ENCODE measurements around the gene GGNBP2.
"Not testable (repeated sequence)": the region's sequence is repeated elsewhere in the genome, so short reads cannot be mapped to it uniquely, and the experiment has no call there.

Gene GGNBP2

DNA sequence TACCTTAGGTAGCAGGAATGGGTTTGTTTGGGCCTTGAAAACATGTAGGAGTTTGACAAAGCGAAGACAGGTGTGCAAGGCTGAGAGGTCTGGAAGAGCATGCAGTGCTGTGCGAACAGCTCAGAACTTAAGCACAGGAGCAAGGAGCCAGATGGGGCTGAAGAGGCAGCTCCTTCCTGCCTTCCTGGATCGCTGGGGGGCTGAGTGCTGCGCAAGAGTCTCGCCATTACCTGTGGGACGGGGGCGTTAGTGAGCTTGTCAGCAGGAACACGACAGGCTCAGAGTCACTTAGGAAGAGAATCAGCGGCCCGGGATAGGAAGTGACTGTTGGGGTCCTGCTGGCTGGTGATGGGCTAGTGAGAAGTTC, 56.2 kb downstream of the GGNBP2 start:
- DNase-seq (ENCODE audit: low read depth in 2 of 2): peak in 1 of 2 experiments; percentile 11

DNA sequence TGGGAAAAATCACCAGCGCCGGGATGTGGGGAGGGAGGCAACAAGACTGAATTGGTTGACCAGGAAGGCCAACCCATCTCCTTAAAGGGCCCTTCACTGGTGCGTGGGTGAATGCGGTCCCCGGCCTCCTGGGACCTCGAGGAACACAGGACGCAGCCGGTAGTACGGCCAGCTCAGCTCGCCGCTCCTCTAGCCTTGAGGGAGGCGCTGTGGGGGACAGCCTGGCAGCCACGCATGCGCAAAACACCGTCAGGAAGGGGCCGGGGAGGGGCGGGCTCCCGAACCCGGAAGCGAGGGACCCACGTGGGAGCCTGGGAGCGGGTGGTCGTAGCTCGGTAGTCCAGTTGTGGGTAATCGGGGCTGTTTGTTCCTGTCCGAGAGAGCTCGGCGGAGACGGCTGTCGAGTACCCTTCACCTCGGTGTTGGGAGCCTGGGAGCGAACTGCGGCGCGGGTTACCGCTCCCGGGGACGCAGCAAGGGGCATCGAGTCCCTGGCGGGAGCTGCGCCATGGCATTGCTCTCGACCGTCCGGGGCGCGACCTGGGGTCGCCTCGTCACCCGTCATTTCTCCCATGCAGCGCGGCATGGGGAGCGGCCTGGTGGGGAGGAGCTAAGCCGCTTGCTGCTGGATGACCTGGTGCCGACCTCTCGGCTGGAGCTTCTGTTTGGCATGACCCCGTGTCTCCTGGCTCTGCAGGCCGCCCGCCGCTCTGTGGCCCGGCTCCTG, 56.7 kb downstream of the GGNBP2 start, which contains the start of gene MRM1:
TSS of gene MRM1 (plus strand) at position 281 of the 727 bp plus-strand sequence. CDS start at position 509, 228 bp downstream.
- DNase-seq (ENCODE audit: low read depth in 2 of 2): peak; percentile 85 to 88

DNA sequence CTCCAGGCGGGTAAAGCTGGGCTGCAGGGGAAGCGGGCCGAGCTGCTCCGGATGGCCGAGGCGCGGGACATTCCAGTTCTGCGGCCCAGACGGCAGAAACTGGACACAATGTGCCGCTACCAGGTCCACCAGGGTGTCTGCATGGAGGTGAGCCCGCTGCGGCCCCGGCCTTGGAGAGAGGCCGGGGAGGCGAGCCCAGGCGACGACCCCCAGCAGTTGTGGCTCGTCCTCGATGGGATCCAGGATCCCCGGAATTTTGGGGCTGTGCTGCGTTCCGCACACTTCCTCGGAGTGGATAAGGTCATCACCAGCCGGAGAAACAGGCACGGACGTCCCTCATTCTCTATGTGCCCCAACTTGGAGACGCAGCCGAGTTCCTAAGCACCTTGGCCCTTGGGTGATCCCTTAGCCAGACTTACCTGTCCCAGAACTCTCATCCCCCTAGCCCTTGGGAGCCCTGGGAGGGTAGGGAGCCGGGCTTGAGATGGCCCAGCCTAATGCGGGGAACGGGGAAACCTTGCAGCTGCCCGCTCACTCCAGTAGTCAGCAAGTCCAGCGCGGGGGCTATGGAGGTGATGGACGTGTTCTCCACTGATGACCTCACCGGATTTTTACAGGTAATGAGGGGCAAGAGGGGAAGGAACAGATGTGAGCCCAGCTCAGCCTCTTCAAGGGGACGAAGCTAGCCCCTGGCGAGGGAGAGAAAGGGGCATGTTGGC, 57.5 kb downstream of the GGNBP2 start:
- peak in 1 of 2 experiments; percentile 7 for DNase-seq (ENCODE audit: low read depth in 2 of 2)

DNA sequence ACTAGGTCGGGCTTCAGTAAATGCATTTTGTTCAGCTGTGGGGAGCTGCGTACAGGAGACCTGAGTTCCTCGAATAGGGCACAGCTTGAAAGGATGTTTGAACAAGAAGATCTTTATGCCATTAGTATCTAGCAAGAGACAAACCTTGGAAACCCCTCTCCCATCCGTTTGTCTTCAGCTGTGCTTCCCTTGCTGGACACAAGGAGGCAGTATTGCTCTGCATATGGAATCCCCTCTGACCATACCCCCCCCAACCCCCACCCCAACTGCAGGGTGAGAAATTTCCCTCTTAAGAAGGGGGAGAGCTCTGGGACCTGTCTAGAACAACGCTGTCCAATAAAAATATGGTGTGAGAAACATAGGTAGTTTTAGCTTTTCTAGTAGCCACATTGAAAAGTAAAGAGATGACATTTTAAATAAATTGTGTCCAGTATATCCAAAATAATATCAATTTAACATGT, 58.2 kb downstream of the GGNBP2 start:
- peak; percentile 37 to 67 for DNase-seq (ENCODE audit: low read depth in 2 of 2)

DNA sequence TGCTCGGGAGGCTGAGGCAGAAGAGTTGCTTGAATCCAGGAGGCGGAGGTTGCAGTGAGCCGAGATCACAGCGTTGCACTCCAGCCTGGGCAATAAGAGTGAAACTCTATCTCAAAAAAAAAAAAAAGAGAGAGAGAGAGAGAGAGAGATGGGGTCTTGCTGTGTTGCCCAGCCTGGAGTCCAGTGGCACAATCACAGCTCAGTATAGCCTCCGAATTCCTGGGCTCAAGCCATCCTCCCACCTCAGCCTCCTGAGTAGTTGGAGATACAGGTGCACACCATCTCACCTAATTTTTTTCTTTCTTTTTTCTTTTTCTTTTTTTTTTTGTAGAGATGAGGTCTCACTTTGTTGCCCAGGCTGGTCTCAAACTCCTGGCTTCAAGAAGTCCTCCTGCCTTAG, 60.3 kb downstream of the GGNBP2 start:
- not testable (repeated sequence) for DNase-seq (ENCODE audit: low read depth in 2 of 2)

DNA sequence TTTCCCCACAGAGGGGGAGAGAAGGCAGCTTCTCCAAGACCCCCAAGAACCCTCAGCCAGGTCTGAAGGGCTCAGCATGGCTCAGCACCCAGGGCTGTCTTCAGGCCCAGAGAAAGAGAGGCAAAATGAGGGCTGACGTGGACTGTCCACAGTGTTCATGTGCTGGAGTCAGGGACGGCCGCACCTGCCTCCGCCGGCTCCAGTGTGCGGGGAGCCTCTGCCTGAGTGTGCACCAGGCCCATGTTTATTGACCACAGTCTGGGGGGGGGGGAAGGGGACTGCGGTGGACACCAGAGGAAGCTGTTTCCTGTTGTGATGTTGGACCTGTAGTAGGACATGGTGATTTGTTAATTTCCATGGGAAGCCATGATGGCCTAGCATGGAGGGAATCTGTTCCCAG, 63.6 kb downstream of the GGNBP2 start:
- DNase-seq (ENCODE audit: low read depth in 2 of 2): no peak

DNA sequence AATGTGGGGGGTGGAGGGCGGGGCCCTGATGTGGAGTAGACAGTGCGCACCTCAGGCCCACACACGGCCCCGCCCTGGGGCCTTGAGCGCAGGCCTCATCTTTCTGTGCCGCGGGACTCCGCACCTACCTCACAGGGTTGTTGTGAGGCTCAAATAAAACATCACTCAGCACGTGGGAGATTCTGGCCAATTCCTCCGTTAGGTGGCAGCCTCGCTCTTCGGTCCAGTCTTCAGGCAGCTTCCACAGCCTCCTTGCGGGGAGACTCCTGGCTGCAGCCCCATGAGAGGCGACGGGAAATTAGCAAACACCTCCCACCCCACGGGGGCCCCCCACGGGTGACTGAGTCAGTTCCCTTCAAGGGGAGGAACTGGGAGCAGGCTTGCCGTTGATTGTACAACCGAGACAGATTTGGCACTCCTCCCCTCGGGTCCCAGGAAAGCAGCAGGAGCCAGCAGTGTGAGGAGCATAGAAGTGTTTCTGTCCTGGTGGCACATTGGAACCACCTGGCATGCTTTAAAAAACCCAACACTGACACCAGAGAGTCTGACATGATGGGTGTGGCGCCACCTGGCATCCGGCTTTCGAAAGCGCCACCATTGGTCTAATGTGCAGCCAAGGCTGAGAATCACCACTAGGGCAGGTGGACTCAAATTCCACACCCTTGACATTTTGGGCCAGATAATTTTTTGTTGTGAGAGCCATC, 64.2 kb downstream of the GGNBP2 start:
- DNase-seq (ENCODE audit: low read depth in 2 of 2): no peak

DNA sequence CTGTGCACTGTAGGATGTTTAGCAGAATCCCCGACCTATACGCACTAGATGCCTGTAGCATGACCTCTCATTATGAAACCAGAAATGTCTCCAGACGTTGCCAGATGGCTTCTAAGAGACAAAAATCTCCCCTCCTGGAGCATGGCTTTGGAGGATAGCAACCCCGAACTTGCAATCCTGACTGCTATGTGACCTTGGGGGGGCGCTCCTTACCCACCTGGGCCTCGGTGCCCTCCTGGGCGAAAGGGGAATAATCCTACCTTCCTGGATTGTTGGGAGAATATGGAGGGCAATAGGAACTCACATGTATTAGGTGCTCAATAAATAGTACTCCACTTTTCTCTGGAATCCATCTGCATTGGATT, 64.8 kb downstream of the GGNBP2 start:
- no peak for DNase-seq (ENCODE audit: low read depth in 2 of 2)

DNA sequence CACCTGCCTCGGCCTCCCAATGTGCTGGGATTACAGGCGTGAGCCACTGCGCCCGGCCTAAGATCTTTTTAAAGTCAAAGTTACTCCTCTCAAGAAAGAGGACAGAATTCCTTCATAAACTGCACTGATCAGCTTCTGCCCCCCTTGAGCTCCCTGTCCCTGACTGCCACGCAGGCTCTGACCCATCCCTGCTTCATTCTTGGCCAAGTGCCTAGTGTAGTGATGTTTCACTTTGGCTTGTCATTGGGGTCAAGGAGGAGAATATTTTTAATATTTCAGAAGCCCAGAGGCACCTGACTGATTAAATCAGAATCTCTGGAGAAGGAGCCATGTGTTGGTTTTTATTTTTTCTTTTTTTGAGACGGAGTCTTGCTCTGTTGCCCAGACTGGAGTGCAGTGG, 65.8 kb downstream of the GGNBP2 start:
- no peak for DNase-seq (ENCODE audit: low read depth in 2 of 2)

DNA sequence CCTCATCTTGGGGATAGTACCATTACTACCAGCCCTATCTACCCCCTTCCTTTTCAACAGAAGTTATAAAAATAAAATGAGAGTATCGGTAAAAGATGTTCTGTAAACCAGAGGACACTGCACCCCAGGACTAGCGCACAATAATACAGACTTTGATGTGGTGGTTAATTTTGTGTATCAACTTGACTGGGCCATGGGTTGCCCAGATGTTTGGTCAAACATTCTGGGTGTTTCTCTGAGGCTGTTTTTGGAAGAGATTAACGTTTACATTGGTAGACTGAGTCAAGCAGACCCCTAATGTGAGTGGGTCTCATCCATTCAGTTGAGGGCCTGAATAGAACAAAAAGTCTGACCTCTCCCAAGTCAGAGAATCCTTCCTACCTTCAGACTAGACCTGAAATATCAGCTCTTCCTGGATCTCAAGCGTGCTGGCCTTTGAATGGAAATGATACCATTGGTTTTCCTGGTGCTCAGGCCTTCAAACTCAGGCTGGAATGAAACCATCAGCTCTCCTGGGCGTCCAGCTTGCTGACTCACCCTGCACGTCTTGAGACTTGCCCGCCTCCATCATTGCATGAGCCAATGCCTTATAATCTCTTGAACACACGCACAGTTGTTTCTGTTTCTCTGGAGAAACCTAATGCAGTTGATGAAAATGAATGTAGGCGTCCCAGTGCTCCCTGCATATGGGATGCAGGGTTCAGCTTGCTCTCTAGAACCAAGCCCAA, 66.8 kb downstream of the GGNBP2 start:
- DNase-seq (ENCODE audit: low read depth in 2 of 2): no peak

DNA sequence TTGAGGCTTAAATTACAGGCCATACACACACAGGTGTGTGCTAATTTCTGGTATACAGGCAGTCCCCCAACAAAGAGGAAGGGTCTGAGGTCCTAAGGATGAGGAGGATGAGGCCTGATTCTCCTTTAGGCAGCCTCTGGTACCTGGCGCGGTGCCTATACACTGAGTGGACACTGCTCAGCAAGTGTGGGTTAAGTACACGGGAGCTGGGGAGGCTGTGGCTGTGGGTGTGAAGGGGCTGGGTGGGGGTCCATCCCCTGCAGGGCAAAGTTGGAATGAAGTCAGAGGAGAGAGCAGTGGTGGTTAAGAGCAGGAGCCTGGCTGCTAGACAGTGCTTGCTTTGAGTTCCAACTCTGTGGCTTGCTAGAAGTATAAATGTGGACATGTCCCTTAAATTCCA, 67.6 kb downstream of the GGNBP2 start:
- no peak for DNase-seq (ENCODE audit: low read depth in 2 of 2)

DNA sequence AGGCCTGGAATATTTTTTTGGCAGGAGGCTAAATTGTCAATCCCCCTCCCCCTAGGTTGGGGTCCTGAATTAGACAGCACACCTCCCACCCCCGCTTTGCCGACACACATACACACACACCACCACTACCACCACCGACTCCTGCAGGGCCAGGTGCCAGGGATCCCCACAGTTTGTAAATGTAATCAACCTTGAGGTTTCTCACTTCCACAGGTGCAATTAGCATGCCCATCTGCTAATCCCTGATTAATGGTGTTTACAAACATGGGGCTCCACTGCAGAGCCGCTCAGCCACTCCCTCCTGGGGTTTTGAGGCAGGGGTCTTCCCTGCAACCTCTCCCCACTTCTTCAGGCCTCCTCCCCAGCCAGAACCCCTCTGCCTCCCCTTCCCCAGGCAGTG, 68.4 kb downstream of the GGNBP2 start:
- no peak for DNase-seq (ENCODE audit: low read depth in 2 of 2)

DNA sequence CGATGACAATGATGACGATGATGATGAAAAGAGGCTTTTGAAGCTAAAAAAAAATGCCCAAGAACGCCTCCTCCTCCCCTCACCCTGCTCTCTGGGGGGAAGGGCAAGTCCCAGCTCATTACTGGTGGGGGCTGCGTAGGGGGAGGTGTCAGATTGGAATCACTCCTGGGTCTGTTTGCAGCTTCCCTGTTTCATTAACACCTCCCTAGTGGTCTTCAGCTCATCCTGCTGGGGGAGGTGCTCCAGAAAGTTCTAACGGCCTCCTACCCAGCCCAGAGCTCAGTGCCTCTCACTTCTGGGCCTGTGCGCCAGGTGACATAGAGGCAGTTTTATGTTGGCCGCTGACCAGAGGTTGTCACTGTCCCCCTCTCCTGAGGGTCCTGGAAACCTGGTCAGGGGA, 69.4 kb downstream of the GGNBP2 start:
- DNase-seq (ENCODE audit: low read depth in 2 of 2): no peak

DNA sequence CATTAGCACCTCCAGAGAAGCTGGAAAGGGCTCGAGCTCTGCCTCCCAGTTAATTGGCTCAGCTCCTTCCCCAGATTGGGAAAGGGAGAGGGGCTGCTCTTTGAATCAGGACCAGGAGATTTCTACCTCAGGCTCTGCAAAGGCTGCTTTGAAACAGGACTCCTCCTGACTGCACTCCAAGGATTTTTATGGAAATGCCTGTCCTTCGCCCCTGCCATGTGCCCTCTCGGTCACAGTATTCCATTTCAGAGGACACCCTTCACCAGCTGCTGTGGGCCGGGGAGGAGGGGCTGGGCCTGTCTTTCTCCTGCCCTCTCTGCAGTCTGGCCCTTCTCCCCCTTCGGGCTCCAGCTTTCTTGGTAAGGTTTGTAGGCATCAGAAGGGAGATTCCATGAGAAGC, 70.2 kb downstream of the GGNBP2 start:
- DNase-seq (ENCODE audit: low read depth in 2 of 2): no peak

DNA sequence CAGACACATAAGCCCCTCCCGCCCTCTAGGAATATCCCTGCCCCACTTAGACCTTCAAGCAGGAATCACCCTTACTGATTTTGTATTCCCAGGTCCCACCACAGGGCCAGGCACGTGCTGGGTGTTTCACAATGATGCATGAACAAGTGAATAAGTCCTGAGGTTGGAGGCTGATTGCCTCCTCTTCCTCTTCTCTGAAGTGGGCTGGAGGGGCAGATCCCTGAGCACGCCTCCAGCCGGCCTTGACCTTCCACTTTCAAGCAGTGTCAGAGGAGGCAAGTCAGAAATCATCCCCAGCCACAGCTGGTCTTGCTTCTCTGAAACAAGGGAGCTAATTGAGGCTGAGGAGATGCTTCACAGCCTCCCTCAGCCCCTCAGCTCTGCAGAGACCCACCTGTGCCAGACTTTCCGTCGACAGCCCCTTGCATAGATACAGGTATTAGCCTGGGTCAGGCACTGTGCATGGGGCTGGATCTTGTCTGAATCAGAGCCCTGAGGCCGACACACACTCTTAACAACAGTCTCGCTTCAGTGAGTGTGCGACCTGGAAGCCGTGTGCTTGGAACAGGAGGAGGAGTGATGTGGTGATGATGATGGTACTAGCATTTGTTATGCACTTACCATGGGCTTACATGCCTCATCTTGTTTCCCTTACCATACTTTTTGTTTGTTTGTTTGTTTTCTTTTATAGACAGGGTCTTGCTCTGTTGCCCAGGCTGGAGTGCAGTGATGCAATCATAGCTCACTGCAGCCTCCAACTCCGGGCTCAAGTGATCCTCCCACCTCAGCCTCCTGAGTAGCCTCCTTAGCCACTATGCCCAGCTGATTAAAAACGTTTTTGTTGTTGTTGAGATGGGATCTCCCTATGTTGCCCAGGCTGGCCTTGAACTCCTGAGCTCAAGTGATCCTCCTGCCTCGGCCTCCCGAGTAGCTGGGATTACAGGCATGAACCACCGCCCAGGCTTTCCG, 71.6 kb downstream of the GGNBP2 start:
- DNase-seq (ENCODE audit: low read depth in 2 of 2): no peak

DNA sequence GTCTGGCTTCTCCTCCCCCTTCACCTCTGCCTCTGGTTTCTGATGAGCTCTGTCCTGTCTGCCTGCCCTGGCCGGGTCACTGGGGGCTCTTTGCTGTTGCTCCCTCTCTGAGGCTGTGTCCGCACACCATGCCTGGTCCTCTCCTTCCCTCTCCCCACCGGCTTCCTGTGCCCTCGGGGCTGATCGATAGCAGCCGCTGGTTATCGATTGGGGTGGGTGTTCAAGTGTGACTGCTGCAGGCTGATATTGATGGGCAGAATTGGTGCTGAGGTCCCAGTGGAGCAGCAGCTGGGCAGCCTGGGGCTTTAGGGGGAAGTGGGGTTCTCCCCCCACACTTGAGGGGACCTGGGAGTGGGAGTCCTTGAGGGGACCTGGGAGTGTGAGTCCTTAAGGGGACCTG, 73.1 kb downstream of the GGNBP2 start:
- no peak for DNase-seq (ENCODE audit: low read depth in 2 of 2)

DNA sequence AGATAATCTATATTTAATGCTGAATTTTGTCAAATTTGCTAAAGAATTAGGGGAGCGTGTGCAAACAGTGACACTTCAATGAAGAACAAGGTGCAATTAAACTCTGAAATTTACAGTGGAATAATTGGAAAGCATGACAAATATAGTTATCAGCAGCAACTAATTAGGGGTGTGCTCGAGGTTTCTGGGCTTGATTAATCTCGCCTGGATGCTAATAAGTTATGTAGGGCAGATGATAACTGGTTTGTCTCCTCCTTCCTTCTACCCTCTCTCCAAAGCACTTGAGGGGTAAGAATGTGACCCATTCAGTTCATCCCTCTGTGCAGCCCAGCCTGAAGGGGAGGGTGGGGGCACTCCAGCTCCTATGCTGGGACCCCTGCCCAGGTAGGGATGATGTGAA, 78.6 kb downstream of the GGNBP2 start:
- DNase-seq (ENCODE audit: low read depth in 2 of 2): no peak

DNA sequence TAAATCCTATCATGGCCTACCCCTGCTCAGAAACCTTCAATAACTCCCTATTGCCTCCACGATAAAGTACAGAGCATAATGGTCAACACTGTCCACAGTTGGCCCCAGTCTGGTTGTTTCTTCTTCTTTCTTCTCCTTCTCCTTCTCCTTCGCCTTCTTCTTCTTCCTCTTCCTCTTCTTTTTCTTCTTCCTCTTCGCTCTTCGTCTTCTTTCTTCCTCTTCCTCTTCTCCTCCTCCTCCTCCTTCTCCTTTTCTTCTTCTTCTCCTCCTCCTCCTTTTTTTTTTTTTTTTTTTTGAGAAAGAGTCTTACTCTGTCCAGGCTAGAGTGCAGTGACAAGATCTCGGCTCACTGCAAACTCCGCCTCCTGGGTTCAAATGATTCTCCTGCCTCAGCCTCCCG, 80.5 kb downstream of the GGNBP2 start:
- no peak for DNase-seq (ENCODE audit: low read depth in 2 of 2)

DNA sequence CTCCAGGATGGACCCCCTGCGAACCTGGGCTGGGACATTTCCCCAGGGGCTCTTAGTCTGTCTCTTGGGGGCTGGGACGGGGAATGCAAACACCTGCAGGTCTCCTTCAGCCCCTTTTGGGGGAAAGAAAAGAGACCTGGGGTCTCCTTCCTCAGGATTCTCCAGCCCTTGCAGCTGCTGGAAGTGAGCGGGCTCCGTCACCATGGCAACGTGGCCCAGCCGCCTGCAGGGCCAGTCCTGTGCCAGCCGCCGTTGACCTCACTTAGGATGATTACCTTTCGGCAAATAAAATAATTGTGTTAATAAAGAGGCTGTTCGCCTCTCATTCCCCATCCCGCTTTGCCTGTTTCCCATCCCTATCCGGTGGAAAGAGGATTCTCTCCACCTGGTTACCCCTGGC, 82.4 kb downstream of the GGNBP2 start:
- no peak for DNase-seq (ENCODE audit: low read depth in 2 of 2)

DNA sequence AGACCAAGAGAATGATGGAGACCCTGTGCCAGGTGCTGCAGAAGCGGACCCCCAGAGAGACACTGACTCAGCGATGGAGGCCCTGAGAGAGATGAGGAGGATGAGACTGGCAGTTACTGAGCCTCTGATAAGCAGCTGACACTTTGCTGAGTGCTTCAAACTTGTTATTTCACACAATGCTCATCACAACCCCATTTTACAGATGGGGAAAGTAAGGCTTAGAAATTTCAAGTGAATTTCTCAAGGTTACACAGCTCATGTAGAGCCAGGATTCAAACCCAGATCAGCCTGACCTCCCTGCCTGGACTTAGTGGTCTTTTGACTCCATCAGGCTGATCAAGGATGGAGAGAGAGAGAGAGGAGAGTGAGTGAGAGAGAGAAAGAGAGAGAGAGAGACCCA, 83.9 kb downstream of the GGNBP2 start:
- no peak for DNase-seq (ENCODE audit: low read depth in 2 of 2)

All from stimulated activated CD4-positive, alpha-beta T cell treated with anti-CD3 and anti-CD28 coated beads, Interleukin-12 subunit alpha, Interleukin-12 subunit beta, amount 100 ng/mL, for 24 hours (primary cell).